PC-3 (cell line): Measurements from ENCODE around the gene PPOX. TPM values are rescaled to one million over a fixed set of nuclear protein-coding genes. Genes with fewer than 3 reads are reported as not detected.

Experiments used
- ATAC-seq: fragments of 200-7000 bp; cut with Tn5 transposase; 2 replicates; pipeline ENCODE4 v1.9.1; 2020; ENCODE audit warnings: mild to moderate bottlenecking, moderate library complexity
- BruUV-seq: library from RNA; stranded (reverse); fragments of 400-500 nt; replicated peaks from 2 replicates; lab custom pipeline; 2021; lab: Mats Ljungman, UMichigan
- CTCF ChIA-PET: fragments of 300-600 bp; sonication (Branson Sonifier 250); formaldehyde crosslinking; loops from one replicate; lab custom pipeline; 2022; ENCODE audit warnings: antibody characterized with exemption; lab: Charles Lee
- POLR2A ChIA-PET: fragments of 300-600 bp; sonication (Branson Sonifier 250); formaldehyde crosslinking; loops from one replicate; lab custom pipeline; 2022; ENCODE audit warnings: antibody characterized with exemption; ENCODE audit not compliant: unreplicated experiment; lab: Charles Lee
- DNase-seq: peaks from one replicate; pipeline ENCODE4 v3.0.0-alpha.2; 2015
- H2AFZ ChIP-seq: fragments of 300-600 bp; sonication (generic); 2 replicates; pipeline ENCODE4 v1.6.0; 2016; ENCODE audit warnings: antibody characterized with exemption, low read length
- H3F3A ChIP-seq: fragments of 300-600 bp; sonication (generic); one replicate; pipeline ENCODE4 v1.6.0; 2017; ENCODE audit warnings: antibody characterized with exemption, low read length, control low read depth, mild to moderate bottlenecking; ENCODE audit not compliant: unreplicated experiment
- H3K27ac ChIP-seq: fragments of 300-600 bp; sonication (generic); 2 replicates; pipeline ENCODE4 v1.5.1; 2016; ENCODE audit warnings: mild to moderate bottlenecking, low read length
- H3K27me3 ChIP-seq: fragments of 300-600 bp; sonication (generic); 2 replicates; pipeline ENCODE4 v1.6.1; 2016; ENCODE audit warnings: low read length, mixed read lengths
- H3K36me3 ChIP-seq: fragments of 300-600 bp; sonication (generic); 2 replicates; pipeline ENCODE4 v1.6.1; 2016; ENCODE audit warnings: low read depth, mixed run types, low read length, mixed read lengths
- H3K4me1 ChIP-seq: fragments of 300-600 bp; sonication (generic); 2 replicates; pipeline ENCODE4 v1.5.1; 2016; ENCODE audit warnings: low read length; ENCODE audit not compliant: insufficient read depth
- H3K4me2 ChIP-seq: fragments of 300-600 bp; sonication (generic); 2 replicates; pipeline ENCODE4 v1.6.0; 2016; ENCODE audit warnings: low read length
- H3K4me3 ChIP-seq: fragments of 300-600 bp; sonication (generic); 2 replicates; pipeline ENCODE4 v1.5.1; 2016; ENCODE audit warnings: mild to moderate bottlenecking, low read length, mixed read lengths
- H3K79me2 ChIP-seq: fragments of 300-600 bp; sonication (generic); 2 replicates; pipeline ENCODE4 v1.6.1; 2017; ENCODE audit warnings: low read length, mixed read lengths
- H3K9ac ChIP-seq: fragments of 300-600 bp; sonication (generic); 2 replicates; pipeline ENCODE4 v1.6.0; 2016; ENCODE audit warnings: mild to moderate bottlenecking, low read length
- H3K9me2 ChIP-seq: fragments of 300-600 bp; sonication (generic); replicated peaks from 2 replicates; pipeline ENCODE4 v1.6.1; 2016; ENCODE audit warnings: mixed run types, low read length, mixed read lengths
- H3K9me3 ChIP-seq: fragments of 300-600 bp; sonication (generic); 2 replicates; pipeline ENCODE4 v1.6.1; 2016; ENCODE audit warnings: low read length, mixed read lengths
- H4K20me1 ChIP-seq: fragments of 300-600 bp; sonication (generic); 2 replicates; pipeline ENCODE4 v1.6.1; 2016; ENCODE audit warnings: low read length, mixed read lengths
- EZH2 ChIP-seq: fragments of 300-600 bp; sonication (generic); IDR thresholded peaks from one replicate; pipeline ENCODE4 v1.6.1; 2017; ENCODE audit warnings: antibody characterized with exemption, mild to moderate bottlenecking, low read length; ENCODE audit not compliant: unreplicated experiment
- EZH2phosphoT487 ChIP-seq: fragments of 300-600 bp; sonication (generic); IDR thresholded peaks from 2 replicates; pipeline ENCODE4 v1.6.1; 2018; ENCODE audit warnings: mild to moderate bottlenecking, antibody characterized with exemption, low read length, borderline replicate concordance
- intact Hi-C: fragments of 100-400 bp; cut with micrococcal nuclease; formaldehyde crosslinking; loops from 2 replicates; pipeline ENCODE4 v1.9.0; 2023
- total RNA-seq: library from RNA; depleted of rRNA; stranded (reverse); fragments of >200 nt; gene quantifications from 2 replicates; pipeline ENCODE4 v1.2.3, GENCODE V29; 2014
- TF ChIP-seq, protein P1 (sequence below): fragments of 300-600 bp; sonication (generic); conservative IDR thresholded peaks from 2 replicates; pipeline ENCODE4 v1.5.1; 2017; ENCODE audit warnings: antibody characterized with exemption, low read depth, mild to moderate bottlenecking, low read length

PPOX gene
- total RNA-seq, 1 experiment from 2014 or later, result 22.9 TPM

DNA sequence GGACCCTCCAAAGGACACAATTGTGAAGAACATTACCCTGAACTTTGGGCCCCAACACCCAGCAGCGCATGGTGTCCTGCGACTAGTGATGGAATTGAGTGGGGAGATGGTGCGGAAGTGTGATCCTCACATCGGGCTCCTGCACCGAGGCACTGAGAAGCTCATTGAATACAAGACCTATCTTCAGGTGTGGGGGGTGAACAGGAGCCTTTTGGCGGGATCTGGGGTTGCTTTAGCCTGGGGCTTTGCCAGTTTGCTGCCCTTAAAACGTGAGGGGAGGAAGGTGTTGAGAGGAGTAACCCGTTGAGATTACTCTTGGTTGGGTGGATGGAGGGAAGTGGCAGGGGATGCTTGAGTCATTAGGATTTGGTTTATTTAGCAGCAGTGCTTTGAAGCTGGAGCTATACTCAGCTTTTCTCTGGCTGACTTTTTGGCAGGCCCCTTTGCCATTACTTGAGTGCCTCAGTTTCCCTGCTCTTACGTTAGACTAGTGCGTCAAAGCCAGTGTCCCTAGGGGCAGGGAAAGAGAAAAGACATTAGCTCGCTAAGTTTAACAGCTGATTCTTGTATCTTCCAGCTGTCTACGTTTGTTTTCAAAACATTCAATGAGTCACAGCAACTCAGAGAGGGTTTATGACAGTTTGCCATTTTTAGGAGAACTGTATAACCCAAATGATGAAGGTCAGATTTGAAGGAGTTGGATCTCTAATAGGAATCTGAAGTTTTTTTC lies 40.4 kb downstream of the PPOX start:
- Histone ChIP-seq H3K9ac (no peak overlapping the region), H3K4me2 (no peak overlapping the region), H3K27me3 (no peaks in the 10 kb centered on the region), H3K79me2 (peaks cover 29% of the 10 kb centered on the region), H2AFZ (no peak overlapping the region), H3F3A (peaks cover 3% of the 10 kb centered on the region), H3K9me2 (no peaks in the 10 kb centered on the region), H3K36me3 (peaks cover 48% of the 10 kb centered on the region), H3K9me3 (no peaks in the 10 kb centered on the region), H3K27ac (no peak overlapping the region), H3K4me1 (peaks cover 9% of the 10 kb centered on the region), H4K20me1 (no peaks in the 10 kb centered on the region), H3K4me3 (no peak overlapping the region)
- ChIA-PET POLR2A (no interaction called here), CTCF (interaction anchor here (0.8 kb wide), 1 partner anchor 19 kb away, joined by 3 read pairs; the partner anchor contains the start of gene TOMM40L)
- no TSS peak for BruUV-seq
- no peak for ATAC-seq
- no peak for DNase-seq
- intact Hi-C loops, result loop anchor here (5.0 kb wide), 1 partner anchor 166 kb away; no protein-coding TSS in a partner anchor
- TF ChIP-seq EZH2phosphoT487 (no peak), EZH2 (no peak)
- TF ChIP-seq, protein P1, sequence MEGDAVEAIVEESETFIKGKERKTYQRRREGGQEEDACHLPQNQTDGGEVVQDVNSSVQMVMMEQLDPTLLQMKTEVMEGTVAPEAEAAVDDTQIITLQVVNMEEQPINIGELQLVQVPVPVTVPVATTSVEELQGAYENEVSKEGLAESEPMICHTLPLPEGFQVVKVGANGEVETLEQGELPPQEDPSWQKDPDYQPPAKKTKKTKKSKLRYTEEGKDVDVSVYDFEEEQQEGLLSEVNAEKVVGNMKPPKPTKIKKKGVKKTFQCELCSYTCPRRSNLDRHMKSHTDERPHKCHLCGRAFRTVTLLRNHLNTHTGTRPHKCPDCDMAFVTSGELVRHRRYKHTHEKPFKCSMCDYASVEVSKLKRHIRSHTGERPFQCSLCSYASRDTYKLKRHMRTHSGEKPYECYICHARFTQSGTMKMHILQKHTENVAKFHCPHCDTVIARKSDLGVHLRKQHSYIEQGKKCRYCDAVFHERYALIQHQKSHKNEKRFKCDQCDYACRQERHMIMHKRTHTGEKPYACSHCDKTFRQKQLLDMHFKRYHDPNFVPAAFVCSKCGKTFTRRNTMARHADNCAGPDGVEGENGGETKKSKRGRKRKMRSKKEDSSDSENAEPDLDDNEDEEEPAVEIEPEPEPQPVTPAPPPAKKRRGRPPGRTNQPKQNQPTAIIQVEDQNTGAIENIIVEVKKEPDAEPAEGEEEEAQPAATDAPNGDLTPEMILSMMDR, result no peak

DNA sequence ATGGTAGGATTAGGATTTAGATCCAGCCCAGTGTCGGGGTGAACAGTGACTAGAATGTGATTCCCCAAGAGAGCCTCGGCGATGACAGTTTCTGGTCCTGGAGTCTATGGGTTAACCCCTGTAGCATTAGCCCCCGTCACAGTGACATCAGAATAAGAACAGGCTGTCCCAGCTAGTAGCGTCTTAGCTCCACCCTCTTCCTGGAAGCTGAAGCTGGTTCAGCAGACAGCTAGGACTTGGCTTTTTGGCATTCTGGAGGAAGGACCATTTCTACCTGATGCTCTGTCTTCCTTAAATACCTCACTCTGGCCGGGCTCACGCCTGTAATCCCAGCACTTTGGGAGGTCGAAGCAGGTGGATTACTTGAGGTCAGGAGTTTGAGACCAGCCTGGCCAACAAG lies 40.9 kb downstream of the PPOX start:
- H3K4me3 ChIP-seq, result no peak overlapping the region
- no peaks in the 10 kb centered on the region for H3K9me3 ChIP-seq
- no peak overlapping the region for H3K4me2 ChIP-seq
- peaks cover 54% of the 10 kb centered on the region for H3K36me3 ChIP-seq
- no peak overlapping the region for H3K27ac ChIP-seq
- BruUV-seq, result no TSS peak
- intact Hi-C loops, result loop anchor here (5.0 kb wide), 1 partner anchor 165 kb away; no protein-coding TSS in a partner anchor
- POLR2A ChIA-PET, result no interaction called here
- no peak for TF ChIP-seq EZH2phosphoT487
- no peak for TF ChIP-seq EZH2
- TF ChIP-seq, protein P1, result no peak
- H3K9me2 ChIP-seq, result no peaks in the 10 kb centered on the region
- H4K20me1 ChIP-seq, result no peaks in the 10 kb centered on the region
- peaks cover 3% of the 10 kb centered on the region for H3F3A ChIP-seq
- no peak overlapping the region for H2AFZ ChIP-seq
- ATAC-seq (no peak), DNase-seq (no peak)
- CTCF ChIA-PET, result interaction anchor here (1.5 kb wide), 1 partner anchor 10 kb away, joined by 3 read pairs; no protein-coding TSS in a partner anchor
- peaks cover 29% of the 10 kb centered on the region for H3K79me2 ChIP-seq
- H3K4me1 ChIP-seq, result peaks cover 7% of the 10 kb centered on the region; the same call in 1 of the 2 replicates
- H3K27me3 ChIP-seq, result no peaks in the 10 kb centered on the region
- H3K9ac ChIP-seq, result no peak overlapping the region
